Hepatocyte (in vitro differentiated cells): Measurements from ENCODE around the gene GADD45B. TPM values are rescaled to one million over a fixed set of nuclear protein-coding genes. Genes with fewer than 3 reads are reported as not detected.
"Not testable (repeated sequence)": the region's sequence is repeated elsewhere in the genome, so short reads cannot be mapped to it uniquely, and the experiment has no call there.

ENCODE experiments used
- DNase-seq: peaks from one replicate; pipeline ENCODE4 v3.0.0-alpha.2; 2016; ENCODE audit warnings: low spot score
- H2AFZ ChIP-seq: fragments of 200-600 bp; sonication (generic); 2 replicates; pipeline ENCODE4 v1.6.0; 2016; ENCODE audit warnings: antibody characterized with exemption, mild to moderate bottlenecking
- H3K27ac ChIP-seq: fragments of 200-600 bp; sonication (generic); 2 replicates; pipeline ENCODE4 v1.5.1; 2016; ENCODE audit warnings: mild to moderate bottlenecking
- H3K27me3 ChIP-seq: fragments of 200-600 bp; sonication (generic); 2 replicates; pipeline ENCODE4 v1.6.1; 2016
- H3K36me3 ChIP-seq: fragments of 200-600 bp; sonication (generic); replicated peaks from 2 replicates; pipeline ENCODE4 v1.5.1; 2016; ENCODE audit warnings: low read depth; ENCODE audit not compliant: insufficient read depth
- H3K4me1 ChIP-seq: fragments of 200-600 bp; sonication (generic); 2 replicates; pipeline ENCODE4 v1.5.1; 2016; ENCODE audit warnings: mild to moderate bottlenecking, moderate library complexity; ENCODE audit not compliant: insufficient read depth
- H3K4me2 ChIP-seq: fragments of 200-600 bp; sonication (generic); 2 replicates; pipeline ENCODE4 v1.6.0; 2016
- H3K4me3 ChIP-seq: fragments of 200-600 bp; sonication (generic); 2 replicates; pipeline ENCODE4 v1.5.1; 2016; ENCODE audit warnings: mild to moderate bottlenecking
- H3K79me2 ChIP-seq: fragments of 200-600 bp; sonication (generic); 2 replicates; pipeline ENCODE4 v1.6.0; 2017; ENCODE audit warnings: mild to moderate bottlenecking
- H3K9me2 ChIP-seq: fragments of 200-600 bp; sonication (generic); replicated peaks from 2 replicates; pipeline ENCODE4 v1.6.0; 2017; ENCODE audit warnings: mild to moderate bottlenecking; ENCODE audit not compliant: insufficient read depth
- H3K9me3 ChIP-seq: fragments of 200-600 bp; sonication (generic); 2 replicates; pipeline ENCODE4 v1.5.1; 2016; ENCODE audit warnings: low read depth, mild to moderate bottlenecking
- H4K20me1 ChIP-seq: fragments of 200-600 bp; sonication (generic); 2 replicates; pipeline ENCODE4 v1.6.0; 2016; ENCODE audit warnings: mild to moderate bottlenecking; ENCODE audit not compliant: insufficient read depth, poor library complexity, severe bottlenecking
- CTCF ChIP-seq: fragments of 200-600 bp; sonication (generic); IDR thresholded peaks from 2 replicates; pipeline ENCODE4 v1.5.1; 2016; ENCODE audit warnings: antibody characterized with exemption, mild to moderate bottlenecking; ENCODE audit not compliant: poor library complexity
- EZH2 ChIP-seq: fragments of 200-600 bp; sonication (generic); IDR thresholded peaks from 2 replicates; pipeline ENCODE4 v1.6.1; 2016; ENCODE audit warnings: antibody characterized with exemption, mild to moderate bottlenecking, borderline replicate concordance
- EZH2phosphoT487 ChIP-seq: fragments of 200-600 bp; sonication (generic); IDR thresholded peaks from one replicate; pipeline ENCODE4 v1.6.1; 2018; ENCODE audit warnings: antibody characterized with exemption, mild to moderate bottlenecking, low read depth, moderate library complexity; ENCODE audit not compliant: unreplicated experiment, severe bottlenecking
- WGBS: methylation state at CpG from one replicate; pipeline ENCODE4 v1.1.6; 2016; ENCODE audit warnings: low lambda C conversion rate; ENCODE audit errors: missing lambda C conversion rate; 5-methylcytosine and 5-hydroxymethylcytosine counted together
- polyA plus RNA-seq: library from polyadenylated mRNA; unstranded; fragments of >200 nt; fragmentation: Nextera tagmentation; extraction: Ambion mirVana; gene quantifications from 2 replicates; pipeline ENCODE4 v1.2.1, GENCODE V29; 2016
- total RNA-seq: library from RNA; depleted of rRNA; stranded (reverse); fragments of >200 nt; gene quantifications from 2 replicates; pipeline ENCODE4 v1.2.3, GENCODE V29; 2014

GADD45B gene
- total and polyA plus RNA-seq, 2 experiments from 2014 or later: 126 to 229 TPM

- WGBS: 66% methylated on average over 5 of the region's 5 CpGs
- Histone ChIP-seq H3K27ac (no peak overlapping the region), H3K4me3 (no peak overlapping the region), H3K27me3 (no peaks in the 10 kb centered on the region), H3K79me2 (no peaks in the 10 kb centered on the region), H3K4me1 (no peaks in the 10 kb centered on the region), H3K36me3 (no peaks in the 10 kb centered on the region), H3K4me2 (no peak overlapping the region), H4K20me1 (no peaks in the 10 kb centered on the region), H3K9me2 (no peaks in the 10 kb centered on the region), H2AFZ (no peak overlapping the region), H3K9me3 (no peaks in the 10 kb centered on the region)
- TF ChIP-seq EZH2: no peak
- TF ChIP-seq CTCF: no peak
- no peak for TF ChIP-seq EZH2phosphoT487
- no peak for DNase-seq
These were observed 11.5 kb upstream of the GADD45B start for GRCh38 chr19:2464389-2464788.

GRCh38 chr19:2468596-2468995, 7.3 kb upstream of the GADD45B start:
- WGBS: 61% methylated on average over 12 of the region's 12 CpGs
- no peak overlapping the region for H3K4me3 ChIP-seq
- H3K79me2 ChIP-seq: no peaks in the 10 kb centered on the region
- TF ChIP-seq CTCF: no peak
- no peak for TF ChIP-seq EZH2
- TF ChIP-seq EZH2phosphoT487: no peak
- no peak overlapping the region for H3K27ac ChIP-seq
- no peaks in the 10 kb centered on the region for H3K9me3 ChIP-seq
- no peak overlapping the region for H3K4me2 ChIP-seq
- no peaks in the 10 kb centered on the region for H3K4me1 ChIP-seq
- no peaks in the 10 kb centered on the region for H4K20me1 ChIP-seq
- DNase-seq: no peak
- no peaks in the 10 kb centered on the region for H3K36me3 ChIP-seq
- H2AFZ ChIP-seq: no peak overlapping the region
- H3K9me2 ChIP-seq: no peaks in the 10 kb centered on the region
- H3K27me3 ChIP-seq: no peaks in the 10 kb centered on the region

- H3K4me2 ChIP-seq: no peak overlapping the region
- H3K4me3 ChIP-seq: no peak overlapping the region
- H3K79me2 ChIP-seq: no peaks in the 10 kb centered on the region
- no peaks in the 10 kb centered on the region for H4K20me1 ChIP-seq
- H2AFZ ChIP-seq: no peak overlapping the region
- H3K9me3 ChIP-seq: no peaks in the 10 kb centered on the region
- WGBS: 51% methylated on average over 23 of the region's 23 CpGs
- no peaks in the 10 kb centered on the region for H3K4me1 ChIP-seq
- TF ChIP-seq CTCF: no peak
- TF ChIP-seq EZH2: no peak
- no peak for TF ChIP-seq EZH2phosphoT487
- no peaks in the 10 kb centered on the region for H3K36me3 ChIP-seq
- H3K27me3 ChIP-seq: no peaks in the 10 kb centered on the region
- DNase-seq: peak; percentile 45
- H3K27ac ChIP-seq: no peak overlapping the region
- H3K9me2 ChIP-seq: no peaks in the 10 kb centered on the region
These were observed 6.6 kb upstream of the GADD45B start for GRCh38 chr19:2469102-2469914.

GRCh38 chr19:2469915-2470200, 6.1 kb upstream of the GADD45B start:
- H2AFZ ChIP-seq, H3K4me2 ChIP-seq: not testable (repeated sequence)
- WGBS: 89% methylated on average over 8 of the region's 8 CpGs

More at GRCh38 chr19:2469915-2470200, 6.1 kb upstream of the GADD45B start:
- not testable (repeated sequence) for H3K79me2 ChIP-seq, H3K4me1 ChIP-seq, H3K9me3 ChIP-seq, H3K4me3 ChIP-seq, H3K9me2 ChIP-seq, H3K36me3 ChIP-seq, H4K20me1 ChIP-seq, DNase-seq, H3K27ac ChIP-seq, H3K27me3 ChIP-seq
